Activated T-cell treated with anti-CD3 and anti-CD28 coated beads, Interleukin-2, amount 50 U/mL, for 1 hour (primary cell): ENCODE measurements around the gene NGEF.
"Not testable (repeated sequence)": the region's sequence is repeated elsewhere in the genome, so short reads cannot be mapped to it uniquely, and the experiment has no call there.

Experiments used
- DNase-seq: peaks from one replicate; pipeline ENCODE4 v3.0.0-alpha.2; 2020

NGEF gene

GRCh38 chr2:232924433-232924832 is 88.6 kb downstream of the NGEF start:
- DNase-seq, result no peak

- no peak for DNase-seq
These were observed 92.3 kb downstream of the NGEF start for GRCh38 chr2:232920760-232921159.

GRCh38 chr2:232920055-232920454 is 93.0 kb downstream of the NGEF start:
- DNase-seq, result no peak

GRCh38 chr2:232919141-232919540 is 93.9 kb downstream of the NGEF start:
- DNase-seq, result no peak

DNA sequence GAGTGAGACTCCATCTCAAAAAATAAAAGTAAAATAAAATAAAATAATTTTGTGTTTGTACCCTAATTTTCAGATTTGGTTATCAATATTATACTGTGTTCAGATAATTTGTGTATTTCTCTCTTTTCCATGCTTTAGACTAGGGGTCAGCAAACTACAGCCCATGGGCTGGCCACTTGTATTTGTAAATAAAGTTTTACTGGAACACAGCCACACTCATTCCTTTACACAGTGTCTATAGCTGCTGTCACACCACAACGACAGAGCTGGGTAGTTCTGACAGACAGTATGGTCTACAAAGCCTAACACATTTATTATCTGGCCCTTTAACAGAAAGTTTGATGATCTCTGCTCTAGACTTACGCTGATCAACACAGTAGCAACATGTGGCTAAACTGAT is 99.2 kb downstream of the NGEF start:
- no peak for DNase-seq

DNA sequence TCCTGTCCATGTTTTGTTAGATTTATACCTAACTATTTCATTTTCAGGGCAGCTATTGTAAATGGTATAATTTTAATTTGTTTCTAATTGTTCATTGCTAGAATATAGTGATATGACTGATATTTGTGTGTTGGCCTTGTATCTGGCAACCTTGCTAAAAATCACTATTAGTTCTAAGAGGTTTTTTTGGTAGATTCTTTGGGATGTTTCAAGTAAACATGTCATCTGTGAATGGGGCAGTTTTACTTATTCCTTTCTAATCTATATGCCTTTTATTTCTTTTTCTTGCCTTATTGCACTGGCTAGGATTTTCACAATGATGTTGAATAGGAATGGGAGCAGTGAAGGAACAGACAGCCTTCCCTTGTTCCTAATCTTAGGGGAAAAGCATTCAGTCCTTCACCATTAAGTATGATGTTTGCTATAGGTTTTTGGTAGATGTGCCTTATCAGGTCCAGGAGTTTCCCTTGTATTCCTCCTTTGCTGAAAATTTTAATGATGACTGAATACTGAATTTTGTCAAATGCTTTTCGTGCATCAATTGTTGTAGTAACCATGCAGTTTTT is 101.3 kb downstream of the NGEF start:
- DNase-seq, result no peak

GRCh38 chr2:232910376-232910775 is 102.7 kb downstream of the NGEF start:
- no peak for DNase-seq

GRCh38 chr2:232908695-232909094 is 104.4 kb downstream of the NGEF start:
- DNase-seq, result no peak

DNA sequence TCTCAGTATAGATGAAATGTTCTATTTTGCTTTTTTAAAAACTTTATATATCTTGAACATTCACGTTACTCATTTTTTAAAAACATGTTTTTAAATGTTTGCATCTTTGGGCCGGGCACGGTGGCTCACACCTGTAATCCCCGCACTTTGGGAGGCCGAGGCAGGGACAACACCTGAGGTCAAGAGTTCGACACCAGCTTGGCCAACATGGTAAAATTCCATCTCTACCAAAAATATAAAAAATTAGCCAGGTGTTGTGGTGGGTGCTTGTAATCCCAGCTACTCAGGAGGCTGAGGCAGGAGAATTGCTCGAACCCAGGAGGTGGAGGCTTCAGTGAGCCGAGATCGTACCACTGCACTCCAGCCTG is 105.4 kb downstream of the NGEF start:
- not testable (repeated sequence) for DNase-seq

DNA sequence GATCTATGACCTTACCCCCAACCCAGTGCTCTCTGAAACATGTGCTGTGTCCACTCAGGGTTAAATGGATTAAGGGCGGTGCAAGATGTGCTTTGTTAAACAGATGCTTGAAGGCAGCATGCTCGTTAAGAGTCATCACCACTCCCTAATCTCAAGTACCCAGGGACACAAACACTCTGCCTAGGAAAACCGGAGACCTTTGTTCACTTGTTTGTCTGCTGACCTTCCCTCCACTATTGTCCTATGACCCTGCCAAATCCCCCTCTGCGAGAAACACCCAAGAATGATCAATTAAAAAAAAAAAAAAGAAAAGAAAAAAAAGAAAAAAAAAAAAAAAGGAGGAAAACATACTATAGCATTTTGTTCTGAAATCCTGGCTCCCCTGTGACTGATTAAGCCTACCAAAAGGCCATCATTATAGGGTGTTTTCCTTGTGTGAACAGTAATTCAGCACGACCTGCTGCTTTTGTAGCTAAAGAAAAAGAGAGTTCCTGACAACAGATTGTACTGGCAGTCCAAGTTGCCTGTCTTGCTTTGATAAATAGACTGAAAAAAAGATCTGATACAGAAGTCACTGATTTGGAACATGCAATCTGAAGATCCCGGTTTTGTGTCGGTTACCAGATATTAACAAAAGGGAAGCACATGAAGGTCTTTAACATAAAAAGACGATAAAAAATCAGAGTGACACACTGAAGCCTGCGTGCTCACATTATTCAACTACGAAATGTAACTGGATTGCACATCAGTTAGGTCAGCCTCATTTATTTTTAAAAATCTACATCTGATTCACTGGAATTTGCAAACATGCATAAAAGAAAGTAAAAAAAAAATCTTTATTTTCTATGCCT is 106.0 kb downstream of the NGEF start:
- DNase-seq, result not testable (repeated sequence)

- no peak for DNase-seq
These were observed 109.1 kb downstream of the NGEF start for GRCh38 chr2:232903989-232904388.

DNA sequence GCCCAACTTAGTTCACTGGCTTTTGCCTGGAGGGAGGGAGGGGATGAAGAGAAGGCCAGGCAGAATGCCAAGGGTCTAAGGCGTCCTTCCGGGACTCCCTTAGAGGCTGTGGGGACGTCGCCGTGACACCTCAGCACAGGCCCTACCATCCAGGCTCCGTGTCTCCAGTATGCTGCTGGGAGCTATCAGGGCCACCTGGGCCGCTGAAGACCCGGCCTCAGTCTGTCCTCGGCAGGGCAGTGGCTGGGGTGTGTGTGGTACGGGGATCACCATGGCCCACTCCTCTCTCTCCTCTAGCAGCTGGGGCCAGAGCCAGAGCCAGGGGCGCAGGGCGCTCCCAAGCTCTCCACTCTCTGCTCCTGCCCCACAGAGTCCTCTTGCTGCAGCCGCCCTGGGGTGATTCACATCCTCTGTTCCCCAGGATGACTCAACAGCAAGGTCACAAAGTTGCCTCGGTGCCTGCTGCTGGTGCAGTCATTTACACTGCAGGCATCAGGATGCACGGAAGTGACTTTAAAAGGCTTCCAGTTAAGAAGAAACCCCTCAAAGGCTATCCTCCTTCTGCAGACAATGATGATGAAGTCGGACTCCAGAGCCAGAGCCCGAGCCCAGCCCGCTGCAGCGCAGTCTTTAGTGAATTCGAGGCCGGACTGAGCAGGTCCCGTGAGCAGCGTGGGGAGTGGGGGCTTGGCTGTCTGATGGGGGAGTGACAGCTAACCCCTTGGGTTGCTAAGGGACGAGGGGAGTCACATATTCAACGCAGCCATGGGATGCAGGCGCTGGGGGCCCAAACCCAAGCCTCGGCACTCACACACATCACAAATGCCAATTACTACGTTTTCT is 111.1 kb downstream of the NGEF start:
- DNase-seq, result no peak

- no peak for DNase-seq
These were observed 112.0 kb downstream of the NGEF start for GRCh38 chr2:232900811-232901735.

DNA sequence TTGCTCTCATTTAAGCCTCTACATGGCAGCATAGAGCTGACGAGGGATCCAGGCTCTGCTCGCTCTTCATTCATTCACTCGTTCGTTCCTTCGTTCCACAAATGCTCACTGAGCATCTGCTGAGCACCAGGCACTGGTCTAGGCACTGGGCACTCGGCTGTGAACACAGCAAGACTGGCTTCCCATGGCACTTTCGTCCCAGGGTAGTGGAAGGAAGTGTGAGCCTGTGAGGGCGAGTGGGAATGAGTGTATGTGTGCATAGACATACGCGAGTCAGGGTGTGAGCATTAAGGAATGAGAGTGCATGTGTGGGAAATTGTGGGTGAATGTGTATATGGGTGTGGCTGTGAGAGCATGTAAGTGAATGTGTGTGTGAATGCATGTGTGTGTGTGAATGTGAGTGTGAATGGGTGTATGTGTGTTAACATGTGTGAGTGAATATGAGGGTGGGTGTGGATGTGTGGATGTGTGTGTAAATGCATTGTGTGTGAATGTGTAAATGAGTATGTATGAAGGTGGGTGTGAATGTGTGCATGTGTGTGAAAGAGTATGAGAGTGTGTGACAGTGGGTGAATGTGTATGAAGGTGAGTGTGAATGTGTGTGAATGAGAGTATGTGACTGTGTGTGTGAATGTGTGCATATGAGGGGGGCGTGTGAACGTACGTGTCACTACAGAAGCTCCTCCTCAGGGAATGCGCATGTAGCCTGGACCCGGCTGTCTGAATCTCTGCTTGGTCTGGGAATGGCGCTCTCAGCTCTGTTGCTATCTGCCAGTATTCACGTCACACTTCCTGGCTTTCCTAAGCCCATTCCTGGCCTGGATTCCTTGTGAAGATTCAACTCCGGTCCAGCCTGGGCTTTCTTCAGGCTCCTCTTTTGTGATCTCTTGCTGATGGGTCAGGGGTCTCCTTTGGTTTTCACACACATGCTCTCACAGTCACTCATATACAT is 114.2 kb downstream of the NGEF start:
- DNase-seq, result no peak

- DNase-seq, result no peak
These were observed 115.3 kb downstream of the NGEF start for GRCh38 chr2:232897598-232898408.

DNA sequence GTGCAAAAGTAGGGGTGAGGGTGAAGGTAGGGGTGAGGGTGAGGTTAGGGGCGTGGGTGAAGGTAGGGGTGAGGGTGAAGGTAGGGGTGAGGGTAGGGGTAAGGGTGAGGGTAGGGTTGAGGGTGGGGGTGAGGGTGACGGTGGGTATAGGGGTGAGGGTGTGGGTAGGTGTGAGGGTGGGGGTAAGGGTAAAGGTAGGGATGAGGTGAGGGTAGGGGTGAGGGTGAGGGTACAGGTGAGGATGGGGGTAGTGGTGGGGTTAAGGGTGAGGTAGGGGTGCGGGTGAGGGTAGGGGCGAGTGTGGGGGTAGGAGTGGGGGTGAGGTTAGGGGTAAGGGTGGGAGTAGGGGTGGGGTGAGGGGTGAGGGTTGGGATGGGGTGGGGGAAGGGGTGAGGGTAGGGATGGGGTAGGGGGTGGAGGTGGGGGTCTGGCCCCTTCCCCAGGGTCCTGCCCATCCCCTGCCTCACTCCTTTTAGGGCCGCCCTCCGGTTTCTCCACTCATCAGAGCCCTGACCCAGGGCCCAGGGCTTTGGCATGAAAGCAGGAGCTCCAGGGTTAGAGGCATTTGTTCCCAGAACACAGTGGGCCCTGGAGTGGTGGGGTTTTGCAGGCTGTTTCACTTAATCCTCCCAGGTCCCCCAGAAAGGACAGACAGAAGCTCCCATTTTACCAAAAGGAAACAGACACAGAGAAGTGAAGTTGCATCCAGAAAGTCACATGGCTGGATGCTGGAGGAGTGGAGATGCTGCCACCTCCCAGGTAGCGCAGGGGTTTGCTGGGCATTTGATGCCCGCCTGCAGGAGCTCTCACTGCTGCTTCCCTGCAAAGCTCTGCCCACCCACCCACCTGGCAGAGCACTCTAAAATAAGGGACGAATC is 116.1 kb downstream of the NGEF start:
- DNase-seq, result no peak

- no peak for DNase-seq
These were observed 116.9 kb downstream of the NGEF start for GRCh38 chr2:232896111-232896510.

DNA sequence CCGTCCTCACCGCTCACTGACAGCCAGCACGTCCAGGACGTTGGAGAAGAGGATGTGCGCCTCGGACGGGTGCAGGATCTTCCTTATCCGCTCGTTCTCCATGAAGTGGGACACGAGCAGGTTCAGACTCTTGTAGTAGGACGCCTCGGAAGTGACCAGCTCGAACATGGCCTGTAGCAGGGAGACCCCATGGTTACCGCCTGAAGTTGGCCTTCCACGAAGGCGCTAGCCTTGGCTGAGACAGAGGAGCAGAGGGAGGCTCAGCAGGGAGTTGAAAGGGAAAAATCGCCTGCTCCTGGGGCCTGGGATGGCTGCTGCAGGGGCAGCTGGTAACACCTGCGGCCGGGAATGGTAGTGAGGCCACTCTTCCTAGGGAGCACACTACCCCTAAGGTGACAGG is 118.3 kb downstream of the NGEF start:
- no peak for DNase-seq

GRCh38 chr2:232894251-232894650 is 118.8 kb downstream of the NGEF start:
- no peak for DNase-seq

GRCh38 chr2:232893834-232894233 is 119.2 kb downstream of the NGEF start:
- no peak for DNase-seq
